ENCODE measurements around the gene GALNT10. TPM values are rescaled to one million over a fixed set of nuclear protein-coding genes. Genes with fewer than 3 reads are reported as not detected.

The GALNT10 gene
- total and polyA plus RNA-seq, 2 of the 8 experiments (the other 6 are each of a cell fraction or from before 2014, with no cell fraction given): 4.6 to 15.5 TPM

DNA sequence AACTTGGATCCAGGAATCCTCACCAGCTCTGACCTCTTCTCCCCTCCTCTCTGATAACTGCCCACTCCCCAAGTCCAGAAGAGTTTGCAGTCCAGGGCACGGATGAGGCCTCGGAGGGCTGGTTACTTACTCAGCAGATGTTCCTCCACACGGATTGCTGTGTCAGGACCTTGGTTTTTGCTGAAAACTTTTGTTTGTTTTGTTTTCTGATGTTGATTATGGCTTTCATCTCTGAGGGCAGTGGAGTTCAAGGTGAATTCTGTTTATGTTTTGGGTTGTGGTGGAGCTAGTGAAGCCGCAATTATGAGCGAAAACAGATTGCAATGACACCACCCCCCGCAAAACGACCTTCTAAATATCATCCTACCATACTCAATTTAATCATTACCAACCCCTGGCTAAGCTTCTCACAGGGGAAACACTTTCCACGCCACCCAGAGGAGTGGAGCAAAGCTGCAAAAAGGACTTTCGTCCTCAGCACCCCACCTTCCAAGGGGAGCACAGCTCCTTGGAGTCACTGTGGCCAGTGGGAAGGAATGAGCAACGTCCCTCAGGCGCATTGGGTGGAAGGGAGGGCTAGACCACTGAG, 162.5 kb downstream of the GALNT10 start (continued):
- TF ChIP-seq, protein P1, sequence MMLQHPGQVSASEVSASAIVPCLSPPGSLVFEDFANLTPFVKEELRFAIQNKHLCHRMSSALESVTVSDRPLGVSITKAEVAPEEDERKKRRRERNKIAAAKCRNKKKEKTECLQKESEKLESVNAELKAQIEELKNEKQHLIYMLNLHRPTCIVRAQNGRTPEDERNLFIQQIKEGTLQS (IDR thresholded peaks at IDR 0.05; ENCODE audit: insufficient read depth, low read depth, low read length): no peak
- TF ChIP-seq JUN (IDR thresholded peaks at IDR 0.05; ENCODE audit: low read depth, low read length) (no peak), ZNF274 (IDR thresholded peaks at IDR 0.05; ENCODE audit: borderline replicate concordance, extremely low read depth, low read length) (no peak), E2F6 (IDR thresholded peaks at IDR 0.05) (no peak), CHD7 (IDR thresholded peaks at IDR 0.05; ENCODE audit: insufficient replicate concordance, low read length) (no peak)
